HL-60/S4 (cell line): Measurements from ENCODE around the gene RALBP1.

Experiments
- in situ Hi-C: fragments of 300-500 bp; cut with MboI; formaldehyde crosslinking; loops from 2 replicates; pipeline ENCODE4 v1.14.3; 2022; ENCODE audit warnings: low sequenced_read_pairs

Gene RALBP1

DNA sequence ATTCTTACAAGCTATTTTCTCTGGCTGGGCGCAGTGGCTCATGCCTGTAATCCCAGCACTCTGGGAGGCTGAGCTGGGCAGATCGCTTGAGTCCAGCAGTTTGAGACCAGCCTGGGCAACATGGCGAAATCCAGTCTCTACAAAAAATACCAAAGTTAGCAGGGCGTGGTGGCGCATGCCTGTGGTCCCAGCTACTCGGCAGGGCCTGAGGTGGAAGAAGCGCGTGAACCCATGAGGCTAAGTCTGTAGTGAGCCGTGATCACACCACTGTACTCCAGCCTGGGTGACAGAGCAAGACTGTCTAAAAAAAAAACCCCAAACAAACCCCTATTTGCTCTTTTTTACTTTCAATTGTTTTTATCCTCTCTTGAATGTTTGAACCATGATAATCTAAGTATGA, 102.0 kb downstream of the RALBP1 start:
- in situ Hi-C loops: no loop called here

DNA sequence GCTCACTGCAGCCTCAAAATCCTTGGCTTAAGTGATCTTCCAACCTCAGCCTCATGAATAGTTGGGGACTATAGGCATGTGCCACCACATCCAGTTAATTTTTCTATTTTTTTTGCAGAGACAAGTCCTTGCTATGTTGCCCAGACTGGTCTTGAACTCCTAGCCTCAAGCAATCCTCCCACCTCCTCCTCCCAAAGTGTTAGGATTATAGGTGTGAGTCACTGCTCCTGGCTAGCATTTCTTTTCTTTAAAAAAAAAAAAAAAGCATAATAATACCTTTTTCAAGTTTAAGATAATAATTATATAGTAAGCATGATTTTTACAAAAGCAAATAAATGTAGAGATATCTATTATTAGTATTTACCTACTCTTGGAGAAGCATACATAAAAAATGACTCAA, 103.0 kb downstream of the RALBP1 start:
- in situ Hi-C loops: no loop called here

DNA sequence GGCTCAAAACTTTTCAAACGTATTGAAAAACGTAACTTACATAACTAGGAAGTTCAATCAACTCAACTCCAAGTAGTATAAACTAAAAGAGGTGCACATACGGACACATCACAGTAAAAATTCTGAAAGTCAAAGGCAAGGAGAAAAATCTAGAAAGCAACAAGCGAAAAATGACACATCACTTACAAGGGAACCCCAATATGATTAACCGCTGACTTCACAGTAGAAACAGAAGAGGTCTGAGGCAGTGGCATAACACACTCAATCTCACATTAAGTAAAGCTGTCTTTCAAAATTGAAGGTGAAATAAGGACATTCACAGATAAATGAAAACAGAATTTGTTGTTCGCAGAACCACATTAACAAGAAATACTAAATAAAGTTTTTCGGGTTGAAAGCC, 106.4 kb downstream of the RALBP1 start:
- in situ Hi-C loops: no loop called here

DNA sequence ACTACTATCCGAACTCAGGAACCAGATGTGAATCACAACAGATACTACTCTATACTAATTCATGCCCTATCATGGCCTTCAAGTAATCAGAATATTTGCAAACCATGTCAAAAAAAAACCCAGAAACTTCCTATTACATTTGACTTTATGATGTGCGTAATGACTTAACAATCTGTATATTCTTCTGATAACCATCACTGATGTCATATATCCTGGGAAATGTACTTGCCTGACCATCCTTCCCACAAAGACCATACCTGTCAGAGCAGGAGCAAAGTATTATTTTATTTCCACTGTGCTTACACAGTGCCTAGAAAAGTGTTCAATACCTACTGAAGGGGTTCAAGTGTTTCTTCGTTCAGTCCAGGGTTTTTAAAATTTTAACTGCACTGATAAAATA, 111.5 kb downstream of the RALBP1 start:
- in situ Hi-C loops: no loop called here
